Smooth muscle cell of the brain vasculature (primary cell): ENCODE results near the gene AP1S1.
"Not testable (repeated sequence)": the region's sequence is repeated elsewhere in the genome, so short reads cannot be mapped to it uniquely, and the experiment has no call there.

Experiments used
- DNase-seq: peaks from one replicate; pipeline ENCODE4 v3.0.0-alpha.2; 2012; ENCODE audit warnings: low read depth, low spot score

Gene AP1S1

DNA sequence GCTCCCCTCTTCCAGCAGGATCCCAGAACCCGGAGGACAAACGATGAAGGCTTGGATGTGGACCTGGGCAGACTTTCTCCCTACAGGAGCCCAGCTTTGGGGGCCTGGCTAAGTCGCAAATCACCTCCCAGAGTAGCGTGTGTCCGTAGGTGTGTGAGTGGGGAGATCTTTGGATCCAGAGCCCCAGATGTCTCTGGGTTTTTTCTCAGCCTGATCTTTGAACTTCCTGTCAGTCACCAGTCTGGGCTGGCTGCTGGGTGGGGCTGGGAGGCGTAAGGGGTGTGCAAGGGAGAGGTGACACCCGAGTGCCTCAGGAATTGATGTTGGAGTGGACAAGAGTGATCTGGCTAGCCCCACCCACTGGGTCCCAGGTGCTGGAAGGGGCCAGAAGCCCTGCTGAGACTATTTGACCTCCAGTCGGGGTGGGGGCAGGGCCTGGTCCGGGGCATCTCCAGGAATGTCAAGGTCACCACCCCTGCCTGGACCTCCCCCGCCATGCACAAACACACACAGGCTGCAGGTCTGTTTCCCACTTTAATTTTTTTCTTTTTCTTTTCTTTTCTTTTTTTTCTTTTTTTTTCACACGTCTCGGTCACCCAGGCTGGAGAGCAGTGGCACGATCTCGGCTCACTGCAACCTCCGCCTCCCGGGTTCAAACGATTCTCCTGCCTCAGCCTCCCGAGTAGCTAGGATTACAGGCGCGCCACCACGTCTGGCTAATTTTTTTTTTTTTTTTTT lies 46.8 kb downstream of the AP1S1 start, which contains the start of gene MOGAT3:
Gene MOGAT3 (minus strand): TSS at position 175 of the 738 bp plus-strand sequence. CDS start 182 bp downstream, outside the sequence.
- no peak for DNase-seq

DNA sequence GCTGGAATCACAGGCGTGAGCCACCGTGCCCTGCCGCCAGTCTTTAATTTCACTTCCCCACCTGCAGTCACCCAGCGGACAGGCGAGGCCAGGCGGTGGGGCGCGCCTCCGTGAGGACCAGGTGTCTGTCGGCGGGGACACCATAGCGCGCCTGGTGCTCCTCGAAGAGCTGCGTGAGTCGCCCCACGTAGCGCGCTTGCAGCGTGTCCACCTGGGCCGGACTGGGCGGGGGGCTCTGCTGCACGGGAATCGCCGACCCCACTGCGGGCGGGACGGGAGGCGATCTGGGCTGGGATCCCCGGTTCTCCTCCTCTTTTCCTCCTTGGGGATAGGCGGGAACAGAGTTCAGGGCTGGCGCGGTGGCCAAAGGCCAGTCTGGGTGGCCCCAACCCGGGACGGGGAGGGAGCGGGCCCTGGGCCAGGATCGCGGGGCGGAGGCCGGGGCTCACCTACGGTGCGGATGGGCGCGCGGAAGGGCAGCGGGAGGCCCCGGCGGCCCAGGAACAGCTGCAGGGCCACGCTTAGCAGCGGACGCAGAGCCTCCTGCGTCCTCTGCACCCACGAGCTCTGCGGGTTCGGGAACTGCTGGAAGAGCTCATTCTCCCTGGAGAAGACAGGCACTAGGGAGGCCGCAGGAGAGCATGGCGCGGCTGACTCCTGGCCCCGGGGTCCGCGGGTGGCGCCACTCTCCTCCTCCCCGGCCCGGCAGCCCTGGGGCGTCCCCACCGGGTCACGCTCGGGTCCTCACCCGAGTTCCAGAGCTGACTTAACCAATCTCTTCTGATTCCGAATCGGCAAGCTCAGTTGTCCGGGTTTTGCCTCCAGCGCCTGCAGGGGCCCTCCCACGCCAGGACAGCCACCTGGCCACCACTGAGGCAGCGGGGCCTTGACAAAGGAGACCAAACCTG lies 47.7 kb downstream of the AP1S1 start:
- DNase-seq, result no peak

DNA sequence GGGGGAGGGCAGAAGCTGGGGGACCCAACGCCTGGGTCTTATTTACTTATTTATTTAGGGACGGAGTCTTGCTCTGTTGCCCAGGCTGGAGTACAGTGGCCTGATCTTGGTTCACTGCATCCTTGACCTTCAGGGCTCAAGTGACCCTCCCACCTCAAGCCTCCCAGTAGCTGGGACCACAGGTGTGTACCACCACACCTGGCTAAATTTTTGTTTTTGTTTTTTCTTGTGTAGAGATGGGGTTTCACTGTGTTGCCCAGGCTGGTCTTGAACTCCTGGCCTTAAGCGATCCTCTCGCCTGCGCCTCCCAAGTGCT lies 48.3 kb downstream of the AP1S1 start:
- no peak for DNase-seq

DNA sequence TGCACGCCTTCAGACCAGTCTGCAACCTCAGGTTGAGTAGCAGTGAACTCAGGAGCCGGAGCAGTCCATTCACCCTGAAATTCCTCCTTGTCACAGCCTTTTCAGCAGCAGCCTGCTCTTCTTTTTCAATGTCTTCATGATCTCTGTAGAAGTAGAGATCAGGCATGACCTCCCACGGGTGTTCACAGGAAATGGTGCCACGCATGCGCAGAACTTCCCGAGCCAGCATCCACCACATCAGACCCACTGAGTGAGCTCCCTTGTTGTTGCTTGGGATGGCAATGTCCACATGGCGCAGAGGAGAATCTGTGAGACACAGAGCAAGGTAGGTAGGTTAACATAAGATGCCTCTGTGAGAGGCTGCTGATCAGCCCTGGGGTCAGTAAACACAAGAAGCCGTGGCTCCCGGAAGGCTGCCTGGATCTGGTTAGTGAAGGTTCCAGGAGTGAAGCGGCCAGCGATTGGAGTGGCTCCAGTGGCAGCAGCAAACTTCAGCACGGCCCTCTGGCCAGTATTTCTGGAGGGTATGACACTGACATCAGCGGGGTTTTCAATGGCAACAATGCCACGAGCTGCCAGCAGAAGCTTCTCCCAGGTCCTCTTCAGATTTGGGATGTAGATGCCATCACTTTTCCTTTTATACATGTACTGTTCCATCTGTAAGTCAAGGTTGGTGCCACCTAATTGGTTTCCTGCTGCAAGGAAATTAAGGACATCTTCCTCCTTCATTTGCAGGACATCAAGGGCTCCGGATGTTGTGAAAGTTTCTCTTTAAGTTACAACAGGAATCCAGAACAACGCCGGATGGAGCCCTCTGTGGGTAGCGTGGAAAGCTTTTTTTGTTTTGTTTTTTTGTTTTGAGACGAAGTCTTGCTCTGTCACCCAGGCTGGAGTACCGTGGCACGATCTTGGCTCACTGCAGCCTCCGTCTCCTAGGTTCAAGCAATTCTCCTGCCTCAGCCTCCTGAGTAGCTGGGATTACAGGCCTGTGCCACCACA lies 49.8 kb downstream of the AP1S1 start:
- DNase-seq, result not testable (repeated sequence)

DNA sequence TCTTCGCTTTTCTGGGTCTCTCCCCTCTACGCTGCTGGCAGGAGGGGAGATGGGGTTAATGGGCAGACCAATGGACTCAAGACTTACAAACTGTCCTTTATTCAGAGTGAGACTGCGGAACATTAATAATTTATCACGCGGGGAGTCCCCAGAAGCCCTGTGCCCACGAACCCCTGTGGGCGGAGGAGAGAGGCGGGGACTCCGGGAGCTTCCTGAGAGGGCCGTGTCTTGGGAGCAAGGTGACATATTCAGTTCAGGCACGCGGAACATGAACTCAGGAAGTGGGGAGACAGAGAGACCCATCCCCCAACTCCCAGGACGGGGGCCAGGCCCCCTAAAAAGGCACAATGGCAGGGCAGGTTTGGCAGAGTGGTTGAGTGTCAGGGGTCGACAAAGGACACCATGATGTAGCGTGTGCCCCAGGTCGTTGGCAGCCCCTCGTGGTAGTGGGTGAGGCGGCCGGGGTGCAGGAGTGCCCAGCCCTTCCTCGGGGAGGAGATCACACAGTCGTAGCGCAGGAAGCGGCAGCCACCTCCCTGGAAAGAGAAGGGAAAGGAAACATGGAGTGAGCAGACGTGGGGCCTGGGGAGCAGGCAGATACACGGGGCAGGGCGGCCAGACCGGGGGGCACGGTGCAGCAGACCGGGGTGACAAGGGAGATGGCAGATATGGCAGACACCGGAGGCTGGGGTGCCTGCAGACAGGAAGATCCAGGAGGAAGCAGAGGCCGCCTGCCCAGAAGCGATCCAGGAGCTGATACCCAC lies 51.8 kb downstream of the AP1S1 start:
- no peak for DNase-seq

DNA sequence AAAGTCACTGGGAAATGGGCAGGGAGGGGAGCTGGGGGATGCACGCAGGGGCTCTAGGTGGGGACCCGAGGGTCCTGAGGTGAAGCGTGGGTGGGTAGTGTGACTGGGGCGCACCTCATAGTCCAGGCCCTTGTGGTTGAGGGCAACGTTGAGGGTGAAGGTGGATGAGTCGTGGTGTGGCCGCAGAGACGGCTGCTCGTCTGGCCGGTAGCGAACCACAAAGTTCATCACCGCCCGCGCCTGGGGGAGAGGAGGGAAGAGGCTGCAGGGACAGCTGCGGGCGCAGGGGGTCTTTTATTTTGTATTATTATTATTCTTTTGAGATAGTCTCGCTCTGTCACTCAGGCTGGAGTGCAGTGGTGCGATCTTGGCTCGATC lies 52.4 kb downstream of the AP1S1 start:
- no peak for DNase-seq

DNA sequence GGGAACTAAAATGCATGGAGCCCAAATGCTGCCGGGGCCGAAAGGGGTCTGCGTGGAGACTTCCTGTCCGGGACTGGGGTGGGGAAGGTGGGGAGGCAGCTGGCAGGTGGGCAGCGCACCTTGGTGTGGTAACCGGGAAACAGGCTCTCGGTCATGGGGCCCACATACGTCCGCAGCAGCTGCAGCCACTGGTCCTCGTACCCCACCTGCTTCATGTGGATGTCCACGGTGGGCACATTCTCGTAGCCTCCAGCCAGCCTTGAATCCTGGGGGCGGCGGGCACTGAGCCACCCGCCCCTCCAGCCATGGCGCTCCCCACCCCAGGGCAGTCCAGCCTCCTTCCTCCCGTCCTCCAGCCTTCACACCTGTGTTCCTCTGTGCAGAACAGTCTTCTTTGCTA lies 53.2 kb downstream of the AP1S1 start:
- no peak for DNase-seq

DNA sequence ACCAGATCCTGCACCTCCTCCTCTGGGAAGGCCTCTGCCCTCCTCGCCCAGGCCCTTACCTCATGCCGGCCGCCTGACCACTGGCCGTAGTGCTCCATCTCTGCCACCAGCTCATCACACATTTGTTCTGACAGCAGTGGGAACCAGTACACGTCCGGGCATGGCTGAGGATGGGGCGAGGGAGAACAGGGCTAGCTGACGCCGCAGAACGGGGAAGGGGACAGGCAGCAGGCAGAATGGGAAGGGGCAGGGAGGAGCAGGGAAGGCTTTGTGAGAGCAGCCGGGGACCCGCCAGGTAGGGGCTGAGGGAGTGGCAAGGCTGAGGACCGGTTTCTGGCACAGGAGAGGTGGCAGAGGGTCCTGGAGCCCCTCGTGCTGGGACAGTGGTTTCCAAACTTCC lies 54.5 kb downstream of the AP1S1 start:
- DNase-seq, result no peak

DNA sequence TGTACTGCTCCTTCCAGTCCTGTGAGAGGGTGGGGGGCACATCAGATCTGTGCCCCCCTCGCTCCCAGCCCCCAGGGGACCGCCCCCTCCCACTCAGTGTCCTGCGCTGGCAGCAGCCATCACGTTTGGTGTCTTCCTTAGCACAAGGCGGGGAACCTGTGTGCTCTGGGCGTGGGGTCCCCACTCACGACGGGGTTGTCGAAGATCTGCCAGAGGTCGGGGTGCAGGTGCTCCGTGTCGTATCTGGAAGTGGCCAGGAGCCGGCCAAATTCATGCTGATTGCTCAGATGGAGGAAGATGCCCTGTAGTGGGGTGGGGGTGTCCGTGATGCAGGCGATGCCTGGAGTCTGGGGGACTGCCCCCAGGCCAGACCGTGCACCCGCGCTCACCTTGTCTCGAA lies 55.9 kb downstream of the AP1S1 start:
- no peak for DNase-seq
